ENCODE data around the gene CHRNA1. TPM values are rescaled to one million over a fixed set of nuclear protein-coding genes. Genes with fewer than 3 reads are reported as not detected.

CHRNA1 gene
- total RNA-seq (not detected), polyA plus RNA-seq (1 to 10 TPM in 1 of 2 donors, under 1 TPM in 1; 0.26 to 1.8 TPM)

DNA sequence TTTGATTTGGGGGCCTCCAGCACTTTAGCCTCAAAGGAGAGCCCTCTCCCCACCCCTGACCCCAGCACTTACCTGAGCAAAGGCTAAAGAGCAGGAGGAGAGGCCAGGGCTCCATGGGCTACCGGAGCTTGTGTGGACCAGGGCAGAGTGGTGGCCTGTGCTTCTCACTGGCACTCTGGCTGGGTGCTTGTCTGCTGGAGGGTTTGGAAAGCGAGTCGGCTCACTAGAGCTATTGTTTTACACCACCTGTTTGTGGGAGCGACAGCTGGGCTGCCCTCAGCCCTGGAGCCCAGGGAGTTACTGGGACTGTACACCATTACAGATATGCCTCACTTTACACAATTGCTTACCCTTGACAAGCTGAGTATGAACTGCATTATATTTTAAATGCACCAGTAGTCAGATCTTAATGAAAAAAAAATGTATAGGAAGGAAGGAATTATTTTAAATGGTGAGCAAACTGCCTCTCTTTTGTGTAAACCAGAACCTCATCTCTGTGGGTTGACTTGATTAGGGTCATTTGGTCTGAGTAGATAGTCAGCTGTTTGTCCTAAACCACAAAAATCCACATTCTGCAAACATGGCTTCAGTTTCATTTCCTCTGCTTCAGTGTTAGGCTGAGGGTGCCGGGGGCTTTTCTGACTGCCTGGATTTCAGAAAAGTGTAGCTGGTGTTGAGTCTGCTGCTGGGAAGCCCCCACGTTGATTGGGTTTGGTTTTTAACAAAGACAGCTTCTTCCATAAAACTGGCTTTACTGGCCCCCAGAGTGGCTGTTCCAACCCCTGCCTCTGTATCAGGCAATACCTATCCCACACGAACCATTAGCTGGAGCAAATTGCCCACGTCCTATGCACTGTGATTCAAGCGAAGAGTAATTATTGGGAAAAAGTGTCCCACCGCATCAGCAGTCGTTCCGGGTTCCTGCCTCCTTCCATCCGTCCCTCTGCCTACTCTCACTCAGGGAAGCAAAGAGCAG is at the start of gene CHRNA1:
Gene CHRNA1, minus strand, starts transcription at position 193 of the 976 bp plus-strand sequence. Its CDS starts 78 bp downstream, at position 115.
- Histone ChIP-seq H3K27ac (ENCODE audit: low read depth, low read length) (no peak within 1 kb of the TSS), H3K4me3 (ENCODE audit: low read length in 2 of 2) (no peak within 1 kb of the TSS), H3K4me1 (ENCODE audit: insufficient read depth, low read length) (no peaks in the 10 kb centered on the region), H3K27me3 (ENCODE audit: insufficient read depth, low read length) (no peaks in the 10 kb centered on the region), H3K36me3 (ENCODE audit: insufficient read depth, low read length) (no peaks in the 10 kb centered on the region), H3K9me3 (ENCODE audit: control insufficient read depth in 1 of 2, low read length in 2 of 2) (no peaks in the 10 kb centered on the region)
- POLR2A ChIA-PET (ENCODE audit: partially characterized antibody): no interaction called here
- H3K4me3 Mint-ChIP-seq: no peak within 1 kb of the TSS
- no peaks in the 10 kb centered on the region for H3K36me3 Mint-ChIP-seq
- peak within 1 kb of the TSS in 1 of 7 donors; percentile 66 for H3K27ac Mint-ChIP-seq
- H3K27me3 Mint-ChIP-seq: peaks cover 0 to 3% of the 10 kb centered on the region in 2 donors
- peaks cover 0 to 3% (median 0%) of the 10 kb centered on the region in 4 donors for H3K4me1 Mint-ChIP-seq
- CTCF ChIA-PET (ENCODE audit: partially characterized antibody): interaction anchor here (1.3 to 4.1 kb wide), 4 partner anchors 9 to 225 kb away, joined by 3 to 23 read pairs (median 6); no protein-coding TSS in a partner anchor
- intact Hi-C loops (cut with micrococcal nuclease): no loop called here
- DNase-seq: no peak
- H3K9me3 Mint-ChIP-seq: peaks cover 0 to 2% (median 0%) of the 10 kb centered on the region in 8 donors

DNA sequence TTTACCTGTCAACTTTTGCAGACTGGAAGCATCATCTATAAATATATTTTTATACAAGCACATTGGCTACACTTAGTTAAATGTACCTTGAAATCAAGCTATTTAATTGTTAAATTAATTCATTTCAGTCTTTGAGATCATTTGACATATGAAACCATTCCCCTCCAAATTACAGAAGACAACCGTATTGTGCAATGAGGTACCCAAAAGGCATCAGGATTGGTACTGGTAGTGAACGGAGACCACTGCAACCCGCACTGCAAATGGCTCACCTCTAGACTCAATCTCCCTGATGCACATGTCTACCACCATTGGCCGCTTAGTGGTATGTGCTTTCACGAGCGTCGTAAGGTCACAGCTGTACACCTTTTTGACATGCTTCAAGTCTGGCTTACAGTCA is 47.8 kb upstream of the CHRNA1 start:
- Mint-ChIP-seq H3K4me3 (no peak overlapping the region), H3K4me1 (no peaks in the 10 kb centered on the region), H3K27me3 (no peaks in the 10 kb centered on the region), H3K36me3 (no peaks in the 10 kb centered on the region), H3K27ac (no peak overlapping the region), H3K9me3 (no peaks in the 10 kb centered on the region)
- Histone ChIP-seq H3K27me3 (ENCODE audit: insufficient read depth, low read length) (no peaks in the 10 kb centered on the region), H3K4me1 (ENCODE audit: insufficient read depth, low read length) (no peaks in the 10 kb centered on the region), H3K4me3 (ENCODE audit: low read length in 2 of 2) (no peak overlapping the region), H3K9me3 (ENCODE audit: control insufficient read depth in 1 of 2, low read length in 2 of 2) (no peaks in the 10 kb centered on the region), H3K36me3 (ENCODE audit: insufficient read depth, low read length) (no peaks in the 10 kb centered on the region), H3K27ac (ENCODE audit: low read depth, low read length) (no peak overlapping the region)
- DNase-seq: no peak
- CTCF ChIA-PET (ENCODE audit: partially characterized antibody): interaction anchor here (1.9 kb wide), 1 partner anchor 9 kb away, joined by 5 read pairs; no protein-coding TSS in a partner anchor
- intact Hi-C loops (cut with micrococcal nuclease): no loop called here
- POLR2A ChIA-PET (ENCODE audit: partially characterized antibody): no interaction called here

GRCh38 chr2:174807931-174808330 is 43.7 kb upstream of the CHRNA1 start:
- no peak for DNase-seq
- no peaks in the 10 kb centered on the region for H3K27me3 ChIP-seq (ENCODE audit: insufficient read depth, low read length)
- no peaks in the 10 kb centered on the region for H3K4me1 ChIP-seq (ENCODE audit: insufficient read depth, low read length)
- H3K4me3 Mint-ChIP-seq: no peak overlapping the region
- no peak overlapping the region for H3K4me3 ChIP-seq (ENCODE audit: low read length in 2 of 2)
- no peaks in the 10 kb centered on the region for H3K9me3 ChIP-seq (ENCODE audit: control insufficient read depth in 1 of 2, low read length in 2 of 2)
- H3K27me3 Mint-ChIP-seq: no peaks in the 10 kb centered on the region
- intact Hi-C loops (cut with micrococcal nuclease): no loop called here
- POLR2A ChIA-PET (ENCODE audit: partially characterized antibody): no interaction called here
- no peak overlapping the region for H3K27ac Mint-ChIP-seq
- no peaks in the 10 kb centered on the region for H3K36me3 Mint-ChIP-seq
- no peak overlapping the region for H3K27ac ChIP-seq (ENCODE audit: low read depth, low read length)
- CTCF ChIA-PET (ENCODE audit: partially characterized antibody): no interaction called here
- H3K4me1 Mint-ChIP-seq: no peaks in the 10 kb centered on the region
- H3K36me3 ChIP-seq (ENCODE audit: insufficient read depth, low read length): no peaks in the 10 kb centered on the region
- no peaks in the 10 kb centered on the region for H3K9me3 Mint-ChIP-seq

DNA sequence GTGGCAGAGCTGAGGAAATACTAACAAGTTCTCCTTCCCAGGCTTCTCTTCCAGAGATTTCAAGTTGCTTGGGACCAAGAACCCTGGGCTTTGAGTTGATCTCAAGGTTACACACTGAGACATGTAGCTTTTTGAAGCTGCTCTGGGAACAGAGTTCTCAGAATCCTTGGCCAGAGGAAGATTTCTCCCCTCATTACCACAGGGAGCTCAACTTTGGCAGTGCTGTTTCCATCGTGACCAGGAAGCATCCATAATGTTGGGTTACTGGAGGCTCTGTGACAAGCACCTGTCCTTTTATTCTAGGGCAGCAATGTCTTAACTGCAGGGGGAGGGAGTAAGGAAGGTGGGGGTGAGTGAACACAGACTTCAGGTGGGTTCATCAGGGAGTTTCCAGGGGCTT is 41.5 kb upstream of the CHRNA1 start:
- Mint-ChIP-seq H3K9me3 (no peaks in the 10 kb centered on the region), H3K4me1 (no peaks in the 10 kb centered on the region), H3K36me3 (no peaks in the 10 kb centered on the region), H3K27ac (no peak overlapping the region), H3K27me3 (peaks cover 0 to 3% of the 10 kb centered on the region in 2 donors), H3K4me3 (no peak overlapping the region)
- H3K27me3 ChIP-seq (ENCODE audit: insufficient read depth, low read length): no peaks in the 10 kb centered on the region
- no peak overlapping the region for H3K4me3 ChIP-seq (ENCODE audit: low read length in 2 of 2)
- no peaks in the 10 kb centered on the region for H3K36me3 ChIP-seq (ENCODE audit: insufficient read depth, low read length)
- no peak overlapping the region for H3K27ac ChIP-seq (ENCODE audit: low read depth, low read length)
- CTCF ChIA-PET (ENCODE audit: partially characterized antibody): interaction anchor here (1.5 kb wide), 1 partner anchor 8 kb away, joined by 3 read pairs; no protein-coding TSS in a partner anchor
- POLR2A ChIA-PET (ENCODE audit: partially characterized antibody): no interaction called here
- no peaks in the 10 kb centered on the region for H3K9me3 ChIP-seq (ENCODE audit: control insufficient read depth in 1 of 2, low read length in 2 of 2)
- no peaks in the 10 kb centered on the region for H3K4me1 ChIP-seq (ENCODE audit: insufficient read depth, low read length)
- no peak for DNase-seq
- intact Hi-C loops (cut with micrococcal nuclease): no loop called here

DNA sequence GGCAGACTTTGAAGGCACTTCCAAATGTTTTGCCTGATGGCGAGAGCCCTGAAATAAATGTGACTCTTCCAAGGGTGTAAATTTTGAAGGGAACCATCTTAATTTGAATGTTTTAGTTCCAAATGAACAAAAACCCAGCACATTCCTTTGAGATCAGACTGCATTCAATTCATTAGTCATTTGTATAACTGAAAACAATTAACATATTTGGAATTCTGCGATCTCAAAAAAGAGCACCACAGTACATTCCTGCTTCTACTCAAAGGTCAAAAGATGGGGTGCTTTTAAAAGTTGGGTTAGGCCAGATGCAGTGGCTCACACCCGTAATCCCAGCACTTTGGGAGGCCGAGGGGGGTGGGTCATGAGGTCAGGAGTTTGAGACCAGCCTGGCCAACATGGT is 38.2 kb upstream of the CHRNA1 start:
- H3K9me3 ChIP-seq (ENCODE audit: control insufficient read depth in 1 of 2, low read length in 2 of 2): no peaks in the 10 kb centered on the region
- H3K36me3 ChIP-seq (ENCODE audit: insufficient read depth, low read length): no peaks in the 10 kb centered on the region
- CTCF ChIA-PET (ENCODE audit: partially characterized antibody): interaction anchor here (1.2 kb wide), 1 partner anchor 57 kb away, joined by 3 read pairs; no protein-coding TSS in a partner anchor
- Mint-ChIP-seq H3K9me3 (no peaks in the 10 kb centered on the region), H3K4me1 (no peaks in the 10 kb centered on the region), H3K36me3 (no peaks in the 10 kb centered on the region), H3K4me3 (no peak overlapping the region), H3K27me3 (peaks cover 0 to 3% of the 10 kb centered on the region in 2 donors), H3K27ac (no peak overlapping the region)
- POLR2A ChIA-PET (ENCODE audit: partially characterized antibody): no interaction called here
- intact Hi-C loops (cut with micrococcal nuclease): no loop called here
- no peak for DNase-seq
- H3K4me3 ChIP-seq (ENCODE audit: low read length in 2 of 2): no peak overlapping the region
- H3K4me1 ChIP-seq (ENCODE audit: insufficient read depth, low read length): no peaks in the 10 kb centered on the region
- H3K27me3 ChIP-seq (ENCODE audit: insufficient read depth, low read length): no peaks in the 10 kb centered on the region
- H3K27ac ChIP-seq (ENCODE audit: low read depth, low read length): no peak overlapping the region

DNA sequence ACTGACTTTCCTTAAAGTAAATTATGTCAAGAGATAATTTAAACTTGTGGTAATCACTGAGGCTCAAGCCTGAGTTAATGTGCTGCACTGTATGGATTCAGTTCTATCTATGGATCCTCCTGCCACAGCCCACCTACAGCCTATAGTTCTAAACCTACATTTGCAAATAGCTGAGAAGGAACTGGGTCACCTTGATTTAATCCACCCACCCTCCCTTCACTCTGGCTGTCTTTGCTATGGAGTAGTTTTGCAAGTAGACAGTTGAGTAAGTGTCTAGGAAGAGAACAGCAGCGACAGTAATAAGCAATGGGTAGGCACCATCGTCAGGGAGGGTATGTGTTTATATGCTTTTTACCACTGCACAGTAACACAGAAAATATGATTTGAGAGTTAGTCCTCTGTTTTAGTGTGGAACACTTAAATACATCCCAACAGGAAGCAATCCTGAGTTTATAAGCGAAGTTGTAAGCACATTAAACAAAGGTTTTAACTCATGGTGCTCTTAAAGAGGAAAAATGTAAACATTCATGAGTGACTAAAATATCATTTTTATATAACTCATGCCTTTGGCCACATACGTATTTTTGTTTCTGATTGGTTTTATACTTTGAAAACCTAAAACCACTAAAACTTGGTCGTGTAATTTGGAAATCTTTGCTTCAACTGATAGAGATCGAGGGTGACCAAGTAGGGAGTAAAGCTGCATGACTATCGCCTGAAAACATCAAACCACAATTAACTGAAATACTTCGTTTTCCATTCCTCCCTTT is 36.3 kb upstream of the CHRNA1 start:
- intact Hi-C loops (cut with micrococcal nuclease): no loop called here
- no peak overlapping the region for H3K27ac Mint-ChIP-seq
- H3K36me3 Mint-ChIP-seq: no peaks in the 10 kb centered on the region
- H3K9me3 Mint-ChIP-seq: no peaks in the 10 kb centered on the region
- no peak overlapping the region for H3K27ac ChIP-seq (ENCODE audit: low read depth, low read length)
- no peak for DNase-seq
- H3K4me1 Mint-ChIP-seq: no peaks in the 10 kb centered on the region
- no peaks in the 10 kb centered on the region for H3K4me1 ChIP-seq (ENCODE audit: insufficient read depth, low read length)
- ChIA-PET POLR2A (ENCODE audit: partially characterized antibody) (no interaction called here), CTCF (ENCODE audit: partially characterized antibody) (interaction anchor here (1.0 kb wide), 1 partner anchor 14 kb away, joined by 3 read pairs; no protein-coding TSS in a partner anchor)
- no peak overlapping the region for H3K4me3 Mint-ChIP-seq
- H3K36me3 ChIP-seq (ENCODE audit: insufficient read depth, low read length): no peaks in the 10 kb centered on the region
- H3K27me3 ChIP-seq (ENCODE audit: insufficient read depth, low read length): no peaks in the 10 kb centered on the region
- no peak overlapping the region for H3K4me3 ChIP-seq (ENCODE audit: low read length in 2 of 2)
- no peaks in the 10 kb centered on the region for H3K9me3 ChIP-seq (ENCODE audit: control insufficient read depth in 1 of 2, low read length in 2 of 2)
- H3K27me3 Mint-ChIP-seq: peaks cover 0 to 3% of the 10 kb centered on the region in 2 donors

DNA sequence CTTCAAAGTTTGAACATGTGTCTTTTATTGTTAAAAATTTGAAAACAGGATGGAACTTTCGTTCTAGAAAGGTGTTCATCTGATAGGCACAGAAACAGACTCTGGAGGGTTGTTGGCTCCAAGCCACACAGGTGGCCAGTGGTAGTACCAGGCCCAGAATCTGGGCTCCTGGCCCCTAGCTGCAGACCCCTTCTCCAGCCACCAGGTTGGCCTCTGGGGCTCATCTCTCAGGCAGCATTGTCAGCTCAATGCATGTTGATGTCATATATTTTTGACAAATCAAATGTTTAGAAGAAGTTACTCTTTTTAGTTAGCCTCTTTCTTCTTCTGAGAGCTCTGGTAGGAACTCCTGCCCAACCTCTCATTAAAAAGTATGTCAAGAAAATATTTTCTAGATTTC is 34.5 kb upstream of the CHRNA1 start:
- Mint-ChIP-seq H3K27me3 (peaks cover 0 to 3% of the 10 kb centered on the region in 2 donors), H3K4me3 (no peak overlapping the region)
- POLR2A ChIA-PET (ENCODE audit: partially characterized antibody): no interaction called here

More for the DNA sequence above, 34.5 kb upstream of the CHRNA1 start:
- Mint-ChIP-seq H3K36me3 (no peaks in the 10 kb centered on the region), H3K27ac (no peak overlapping the region), H3K9me3 (no peaks in the 10 kb centered on the region), H3K4me1 (peaks cover 0 to 2% (median 0%) of the 10 kb centered on the region in 4 donors)
- no peak for DNase-seq
- no peak overlapping the region for H3K27ac ChIP-seq (ENCODE audit: low read depth, low read length)
- no peaks in the 10 kb centered on the region for H3K27me3 ChIP-seq (ENCODE audit: insufficient read depth, low read length)
- no peaks in the 10 kb centered on the region for H3K4me1 ChIP-seq (ENCODE audit: insufficient read depth, low read length)
- no peaks in the 10 kb centered on the region for H3K36me3 ChIP-seq (ENCODE audit: insufficient read depth, low read length)
- intact Hi-C loops (cut with micrococcal nuclease): no loop called here
- no peaks in the 10 kb centered on the region for H3K9me3 ChIP-seq (ENCODE audit: control insufficient read depth in 1 of 2, low read length in 2 of 2)
- H3K4me3 ChIP-seq (ENCODE audit: low read length in 2 of 2): no peak overlapping the region
- CTCF ChIA-PET (ENCODE audit: partially characterized antibody): interaction anchor here (0.9 kb wide), 1 partner anchor 50 kb away, joined by 3 read pairs; no protein-coding TSS in a partner anchor

All from CD4-positive, alpha-beta memory T cell (primary cell).